ENCODE results near the gene TRAF5.

The TRAF5 gene

DNA sequence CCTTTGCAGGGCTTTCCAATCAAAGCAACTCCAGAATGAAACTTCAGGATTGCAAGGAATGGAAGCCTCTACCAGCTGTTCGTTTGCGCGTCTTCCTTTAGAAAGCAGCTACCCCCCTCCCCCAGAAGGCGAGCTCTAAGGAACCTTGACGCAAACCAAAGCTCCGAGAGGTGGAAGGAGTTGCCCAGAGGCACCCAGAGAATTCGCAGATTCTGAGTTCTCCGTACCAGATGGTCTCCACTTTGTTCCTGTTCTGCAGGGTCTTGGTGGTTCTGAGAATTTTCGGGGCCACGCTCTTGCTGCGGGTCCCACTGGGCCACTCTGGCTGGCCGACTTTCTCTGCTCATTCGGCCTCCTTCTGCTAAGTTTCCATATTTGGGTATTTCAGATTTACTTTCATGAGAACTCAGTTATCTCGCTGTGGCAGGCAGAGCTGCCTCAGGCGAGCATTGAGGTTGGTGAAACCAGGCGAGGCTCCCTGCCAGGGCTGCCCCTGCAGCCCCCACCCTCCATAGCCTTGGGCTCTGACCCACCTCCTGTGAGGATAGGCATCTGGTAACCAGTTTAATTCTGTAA lies 801 bp downstream of the TRAF5 start:
- in situ Hi-C loops (cut with HindIII; ENCODE audit: low sequenced_read_pairs) = loop anchor here (25.0 kb wide), 1 partner anchor 335 kb away; no protein-coding TSS in a partner anchor

DNA sequence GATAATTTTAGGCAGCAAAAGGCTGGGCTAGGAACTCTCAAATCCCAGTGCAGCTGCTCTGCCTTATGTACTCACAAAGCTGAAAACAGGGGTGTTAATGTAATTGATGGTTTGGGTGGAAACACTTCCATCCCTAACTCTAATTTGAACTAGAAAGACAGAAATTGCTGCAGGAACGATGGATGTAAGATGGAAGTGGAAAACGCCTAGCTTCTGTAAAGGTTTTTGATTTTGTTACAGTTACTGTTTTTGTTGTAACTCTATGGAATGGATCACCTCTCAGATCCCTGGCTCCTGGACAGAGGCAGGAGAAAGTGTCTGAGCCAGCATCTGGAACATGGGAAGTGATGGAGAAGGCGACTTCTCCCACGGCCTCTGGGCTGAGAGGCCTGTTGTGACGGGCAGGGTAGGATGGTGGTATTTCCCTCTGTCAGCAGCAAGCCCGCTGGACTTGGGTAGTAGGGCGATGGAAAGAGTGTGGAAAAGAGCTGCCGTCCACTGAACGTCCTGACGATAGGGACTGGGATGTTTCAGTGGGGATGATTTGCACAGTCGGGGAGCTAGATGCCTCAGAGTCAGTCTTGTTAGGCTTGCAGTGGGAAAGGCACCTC lies 1.6 kb downstream of the TRAF5 start:
- in situ Hi-C loops (cut with HindIII; ENCODE audit: low sequenced_read_pairs) = loop anchor here (25.0 kb wide), 1 partner anchor 334 kb away; no protein-coding TSS in a partner anchor

DNA sequence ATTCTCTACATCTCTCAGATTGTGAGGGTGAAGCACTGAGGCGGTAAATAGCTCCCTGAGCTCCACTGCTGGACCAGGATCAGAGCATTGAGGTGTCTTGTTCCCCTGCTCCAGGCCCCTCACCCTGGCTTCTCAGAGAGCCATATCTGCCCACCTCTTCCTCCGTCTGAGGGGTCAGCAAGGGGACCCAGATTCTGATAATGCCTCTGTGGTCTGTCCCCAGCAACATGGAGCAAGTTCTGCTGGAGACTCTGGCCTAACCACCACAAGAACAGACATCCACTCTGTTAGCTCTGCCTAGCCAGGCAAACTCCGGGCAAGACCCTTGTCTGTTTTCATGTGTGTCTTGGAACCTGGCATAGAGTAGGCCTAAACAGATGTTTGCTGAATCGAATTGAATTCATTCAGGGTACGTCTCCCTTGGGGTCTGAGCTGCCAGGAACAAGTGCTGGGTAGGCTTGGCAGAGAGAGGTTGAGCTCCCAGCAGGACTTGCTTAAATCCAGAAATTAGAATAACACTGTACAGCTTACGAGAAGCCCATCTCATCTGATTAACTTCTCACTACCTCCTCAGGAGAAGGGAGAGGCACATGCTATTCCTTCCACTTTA lies 2.3 kb downstream of the TRAF5 start:
- in situ Hi-C loops (cut with HindIII; ENCODE audit: low sequenced_read_pairs) = loop anchor here (25.0 kb wide), 1 partner anchor 333 kb away; no protein-coding TSS in a partner anchor

DNA sequence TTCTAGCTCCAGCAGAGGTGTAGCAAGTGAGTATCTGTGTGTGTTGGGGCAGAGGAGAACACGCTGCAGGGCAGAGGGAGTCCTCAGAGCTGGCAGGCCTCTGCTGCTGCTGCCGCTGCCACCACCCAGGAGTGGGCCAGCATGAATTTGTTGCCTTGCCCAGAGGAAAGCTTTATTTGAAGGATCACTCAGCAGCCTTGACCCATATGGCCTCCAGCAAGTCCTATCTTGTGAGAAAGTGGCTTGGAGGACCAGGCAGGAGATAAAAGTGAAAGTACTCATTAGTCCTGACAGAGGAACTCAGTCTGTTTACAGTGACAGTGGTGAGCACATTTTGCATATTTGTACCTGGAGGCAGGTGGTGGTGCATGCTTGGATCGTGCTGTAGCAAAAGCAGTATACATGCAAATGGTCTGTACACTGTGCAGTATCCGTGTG lies 3.1 kb downstream of the TRAF5 start:
- in situ Hi-C loops (cut with HindIII; ENCODE audit: low sequenced_read_pairs) = loop anchor here (25.0 kb wide), 1 partner anchor 333 kb away; no protein-coding TSS in a partner anchor

DNA sequence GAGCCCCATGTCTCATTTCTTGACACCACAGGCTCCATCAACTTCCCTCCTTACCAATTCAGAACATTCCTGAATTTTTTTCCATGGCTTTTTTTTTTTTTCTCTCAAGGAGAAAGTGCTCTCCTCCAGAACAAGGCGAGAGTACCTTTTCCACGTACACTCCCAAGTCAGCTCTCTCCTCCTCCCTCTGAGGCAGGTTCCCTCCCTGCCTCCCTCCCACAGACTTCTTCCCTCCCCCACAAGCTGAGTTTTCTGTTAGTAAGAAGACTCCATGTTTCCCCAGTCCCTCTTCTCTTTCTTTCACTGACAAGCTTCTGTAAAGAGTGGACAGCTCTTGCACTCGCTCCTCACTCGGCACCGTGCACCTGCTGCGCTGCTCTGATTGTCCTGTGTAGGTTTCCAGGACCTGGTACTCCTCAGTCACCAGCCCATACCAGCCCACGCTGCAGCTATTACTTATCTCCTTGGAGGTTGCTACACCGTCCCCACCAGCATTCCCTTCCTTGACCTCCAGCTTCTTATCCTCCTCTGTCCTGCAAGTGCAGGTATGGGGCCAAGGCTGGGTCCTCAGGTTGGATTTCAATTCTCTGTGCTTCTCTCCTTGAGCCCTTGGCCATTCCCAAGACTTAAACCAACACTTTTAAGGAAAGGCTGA lies 3.8 kb downstream of the TRAF5 start:
- in situ Hi-C loops (cut with HindIII; ENCODE audit: low sequenced_read_pairs) = loop anchor here (25.0 kb wide), 1 partner anchor 332 kb away; no protein-coding TSS in a partner anchor

DNA sequence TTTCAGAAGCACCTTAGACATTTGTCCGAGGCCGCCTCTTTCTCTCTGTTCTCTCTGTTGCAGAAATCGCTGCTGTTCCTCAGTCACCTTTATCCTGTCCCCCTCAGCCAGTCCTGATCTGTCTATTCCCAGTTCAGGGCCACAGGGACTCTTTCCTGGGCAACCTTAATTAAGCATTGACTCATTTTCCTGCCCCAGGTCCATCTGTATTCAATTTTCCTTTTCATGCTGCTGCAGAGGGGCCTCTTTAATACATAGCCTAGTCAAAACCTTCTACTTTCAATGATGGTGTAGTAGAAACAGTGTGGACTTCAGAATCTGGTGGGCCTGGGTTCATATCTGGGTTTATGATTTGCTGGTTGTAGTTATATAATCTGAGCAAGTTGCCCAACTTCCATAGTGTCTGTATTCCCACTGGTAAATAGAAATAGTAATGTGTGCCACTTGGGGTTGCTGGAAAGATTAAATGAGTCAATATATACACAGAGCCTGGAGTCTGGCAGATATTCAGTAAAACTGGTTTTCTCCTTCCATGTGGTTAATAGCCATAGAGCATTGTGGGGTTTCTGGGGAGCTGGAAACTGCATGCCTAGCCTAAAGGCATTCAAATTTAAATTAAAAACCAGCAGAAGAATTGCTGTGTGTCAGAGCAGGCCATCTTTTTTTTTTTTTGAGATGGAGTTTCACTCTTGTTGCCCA lies 4.5 kb downstream of the TRAF5 start:
- in situ Hi-C loops (cut with HindIII; ENCODE audit: low sequenced_read_pairs) = loop anchor here (25.0 kb wide), 1 partner anchor 331 kb away; no protein-coding TSS in a partner anchor

DNA sequence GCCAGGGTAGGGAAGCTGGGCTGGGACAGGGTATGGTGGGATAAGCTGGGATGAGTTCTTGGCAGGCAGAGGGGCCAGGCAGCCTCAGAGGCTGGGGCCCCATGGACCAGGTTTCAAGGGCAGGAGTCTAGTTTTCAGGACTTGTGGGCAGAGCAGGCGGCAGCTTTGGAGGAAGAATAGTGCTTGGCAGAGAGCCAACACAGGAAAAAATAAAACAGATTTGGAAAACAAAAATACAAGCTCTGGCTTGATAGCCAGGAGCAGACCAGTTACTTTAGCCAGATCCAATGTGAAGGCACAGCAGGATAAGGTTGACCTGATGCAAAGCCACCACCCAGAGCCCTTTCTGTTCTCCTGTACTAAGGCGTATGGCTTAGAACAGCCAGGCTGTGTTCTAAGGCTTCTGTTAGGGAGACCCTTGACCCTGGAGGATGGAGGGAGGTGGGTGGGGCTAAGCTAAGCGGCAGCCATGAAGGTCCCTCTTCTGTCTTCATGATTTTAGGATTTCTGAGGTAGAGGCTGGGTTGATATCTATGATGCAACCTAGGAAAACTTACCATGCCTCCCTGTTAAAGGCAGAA lies 5.5 kb downstream of the TRAF5 start:
- in situ Hi-C loops (cut with HindIII; ENCODE audit: low sequenced_read_pairs) = loop anchor here (25.0 kb wide), 1 partner anchor 330 kb away; no protein-coding TSS in a partner anchor

DNA sequence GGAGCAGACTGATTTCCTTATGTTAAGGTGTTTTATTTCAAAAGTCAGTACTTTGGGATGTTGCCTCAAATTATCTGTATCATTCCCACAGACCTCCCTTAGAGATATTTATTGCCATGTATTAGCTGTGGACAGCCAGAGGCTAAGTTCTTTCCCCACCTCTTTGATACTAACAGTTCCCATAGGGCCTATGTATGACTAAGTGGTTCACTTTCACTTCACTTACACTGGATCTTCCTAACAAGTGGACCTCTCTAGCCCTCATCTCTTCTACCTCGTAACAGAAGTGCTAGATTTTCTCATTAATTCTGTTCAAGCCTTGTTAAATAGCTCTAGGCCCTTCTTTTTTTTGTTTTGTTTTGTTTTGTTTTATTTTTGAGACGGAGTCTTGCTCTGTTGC lies 6.2 kb downstream of the TRAF5 start:
- in situ Hi-C loops (cut with HindIII; ENCODE audit: low sequenced_read_pairs) = loop anchor here (25.0 kb wide), 1 partner anchor 329 kb away; no protein-coding TSS in a partner anchor

DNA sequence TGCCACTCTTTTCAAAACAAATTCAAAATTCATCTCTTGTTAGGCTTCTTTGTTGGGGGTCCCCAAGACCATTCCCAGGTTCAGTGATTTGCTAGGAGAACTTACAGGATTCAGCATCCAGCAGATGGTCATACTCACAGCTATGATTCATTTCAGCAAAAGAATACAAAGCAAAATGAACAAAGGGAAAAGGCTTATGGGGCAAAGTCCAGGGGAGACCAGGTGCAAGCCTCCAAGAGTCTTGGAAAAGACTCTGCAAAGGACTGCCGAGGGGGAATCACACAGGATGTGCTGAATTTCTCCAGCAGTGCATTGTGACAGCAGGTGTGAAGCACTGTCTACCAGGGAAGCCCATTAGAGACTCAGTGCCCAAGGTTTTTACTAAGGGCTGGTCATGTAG lies 7.3 kb downstream of the TRAF5 start:
- in situ Hi-C loops (cut with HindIII; ENCODE audit: low sequenced_read_pairs) = loop anchor here (25.0 kb wide), 1 partner anchor 328 kb away; no protein-coding TSS in a partner anchor

DNA sequence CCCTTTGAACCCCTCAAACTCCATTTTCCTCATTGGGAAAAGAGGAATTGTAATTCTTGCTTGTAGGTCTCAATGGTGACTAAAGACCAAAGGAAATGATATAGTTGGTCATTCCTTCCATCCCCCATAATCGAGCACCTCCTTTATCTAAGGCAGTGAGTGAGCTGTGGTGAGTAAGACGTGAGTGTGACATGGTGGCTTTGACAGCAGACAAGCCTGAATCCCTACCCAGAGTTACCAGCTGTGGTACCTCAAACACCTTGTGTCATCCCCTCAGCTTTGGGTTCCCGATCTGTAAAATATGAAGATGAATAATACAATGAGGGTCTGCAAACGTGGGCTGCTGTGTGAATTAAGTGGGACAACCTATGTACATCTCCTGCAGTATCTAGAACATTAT lies 8.4 kb downstream of the TRAF5 start:
- in situ Hi-C loops (cut with HindIII; ENCODE audit: low sequenced_read_pairs) = loop anchor here (25.0 kb wide), 1 partner anchor 327 kb away; no protein-coding TSS in a partner anchor

DNA sequence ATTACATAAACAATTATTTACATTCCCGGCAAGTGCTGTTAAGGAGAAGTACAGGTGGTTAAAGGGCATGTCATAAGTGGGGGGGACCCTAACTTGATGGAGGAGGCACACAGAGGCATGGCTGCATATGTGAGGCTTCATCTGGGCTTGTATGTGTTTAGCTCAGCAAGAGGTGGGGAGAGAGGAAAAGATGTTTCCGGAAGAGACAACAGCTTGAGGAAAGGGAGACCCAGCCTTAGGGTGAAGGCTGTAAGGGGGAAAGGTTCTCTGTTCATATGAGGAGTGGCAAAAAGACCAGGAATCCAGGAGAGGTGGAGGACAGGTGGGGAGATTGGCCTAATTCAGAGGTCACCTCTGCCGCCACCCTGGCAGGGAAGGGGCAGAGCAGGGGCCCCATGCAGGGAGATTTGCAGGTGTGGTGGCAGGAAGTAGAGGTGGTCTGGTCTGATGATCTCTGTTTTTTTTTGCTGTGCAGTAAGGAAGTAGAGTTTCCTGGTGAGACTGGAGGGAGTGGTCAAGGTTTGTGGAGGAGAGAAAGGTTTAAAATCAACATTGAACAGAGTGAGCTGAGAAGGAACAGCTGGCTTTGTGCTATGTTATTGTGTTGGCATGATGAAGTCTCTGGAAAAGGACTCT lies 9.0 kb downstream of the TRAF5 start:
- in situ Hi-C loops (cut with HindIII; ENCODE audit: low sequenced_read_pairs) = loop anchor here (25.0 kb wide), 1 partner anchor 327 kb away; no protein-coding TSS in a partner anchor

DNA sequence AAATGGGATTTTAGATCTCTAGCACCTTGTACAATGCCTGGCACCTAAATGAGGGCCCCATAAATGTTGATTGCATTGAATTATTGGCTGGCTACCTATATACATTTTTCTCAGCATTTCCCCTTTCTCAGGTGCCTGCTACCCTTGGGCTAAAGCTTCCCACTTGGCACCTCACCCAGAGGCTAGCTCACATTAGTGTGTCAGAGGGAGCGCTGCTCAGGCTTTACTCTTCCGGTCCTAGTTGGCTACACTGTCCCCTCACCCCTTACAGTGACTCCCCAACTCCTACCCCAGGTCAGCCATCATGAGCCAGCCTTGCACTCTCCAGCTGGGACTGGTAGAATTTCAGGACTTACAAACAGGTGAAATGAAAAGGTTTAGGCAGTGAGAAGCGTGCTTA lies 9.5 kb downstream of the TRAF5 start:
- in situ Hi-C loops (cut with HindIII; ENCODE audit: low sequenced_read_pairs) = loop anchor here (25.0 kb wide), 1 partner anchor 326 kb away; no protein-coding TSS in a partner anchor

DNA sequence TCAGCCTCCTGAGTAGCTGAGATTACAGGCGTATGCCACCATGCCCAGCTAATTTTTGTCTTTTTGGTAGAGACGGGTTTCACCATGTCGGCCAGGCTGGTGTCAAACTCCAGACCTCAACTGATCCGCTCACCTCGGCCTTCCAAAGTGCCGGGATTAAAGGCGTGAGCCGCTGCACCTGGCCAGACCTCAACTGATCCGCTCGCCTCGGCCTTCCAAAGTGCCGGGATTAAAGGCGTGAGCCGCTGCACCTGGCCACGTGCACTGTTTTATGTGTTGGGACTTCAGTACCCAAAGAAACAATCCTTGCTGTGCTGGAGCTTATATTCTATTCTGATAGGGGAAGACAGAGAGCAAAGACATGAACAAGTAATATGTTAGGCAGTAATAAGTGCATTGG lies 10.1 kb downstream of the TRAF5 start:
- in situ Hi-C loops (cut with HindIII; ENCODE audit: low sequenced_read_pairs) = loop anchor here (25.0 kb wide), 1 partner anchor 326 kb away; no protein-coding TSS in a partner anchor

DNA sequence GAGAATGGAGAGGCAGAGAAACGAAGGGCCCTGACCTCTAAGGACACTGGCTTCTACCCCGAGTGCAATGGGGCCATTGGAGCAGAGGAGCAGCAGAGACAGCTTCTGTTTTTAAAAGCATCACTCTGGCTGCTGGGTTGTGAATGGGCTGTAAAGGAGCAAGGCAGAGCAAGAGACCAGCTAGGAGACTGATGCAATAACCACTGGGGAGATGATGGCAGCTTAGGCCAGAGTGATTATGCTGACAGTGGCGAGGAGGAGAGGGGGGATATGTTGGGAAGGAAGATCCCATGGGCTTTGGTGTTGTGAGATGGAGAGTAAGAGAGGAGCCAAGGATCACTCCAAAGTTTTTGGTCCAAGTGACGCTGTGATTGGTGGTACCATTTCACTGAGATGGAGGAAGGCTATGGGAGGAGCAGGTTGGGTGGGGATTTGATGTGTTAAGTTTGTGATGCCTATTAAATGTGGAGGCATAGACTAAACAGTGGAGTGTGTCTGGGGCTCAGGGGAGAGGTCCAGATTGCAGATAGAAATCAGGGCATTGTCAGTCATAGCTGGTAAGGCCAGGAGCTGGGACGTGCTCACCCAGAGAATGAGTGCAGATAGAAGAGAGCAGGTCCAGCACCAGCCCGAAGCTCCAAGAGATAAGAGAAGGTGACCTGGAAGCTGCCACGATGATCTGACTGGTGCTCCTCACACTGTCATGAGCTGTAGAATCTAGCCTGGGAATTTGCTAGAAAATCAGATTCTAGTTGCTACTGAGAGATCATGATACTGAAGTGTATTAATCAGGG lies 11.0 kb downstream of the TRAF5 start:
- in situ Hi-C loops (cut with HindIII; ENCODE audit: low sequenced_read_pairs) = loop anchor here (25.0 kb wide), 1 partner anchor 325 kb away; no protein-coding TSS in a partner anchor

DNA sequence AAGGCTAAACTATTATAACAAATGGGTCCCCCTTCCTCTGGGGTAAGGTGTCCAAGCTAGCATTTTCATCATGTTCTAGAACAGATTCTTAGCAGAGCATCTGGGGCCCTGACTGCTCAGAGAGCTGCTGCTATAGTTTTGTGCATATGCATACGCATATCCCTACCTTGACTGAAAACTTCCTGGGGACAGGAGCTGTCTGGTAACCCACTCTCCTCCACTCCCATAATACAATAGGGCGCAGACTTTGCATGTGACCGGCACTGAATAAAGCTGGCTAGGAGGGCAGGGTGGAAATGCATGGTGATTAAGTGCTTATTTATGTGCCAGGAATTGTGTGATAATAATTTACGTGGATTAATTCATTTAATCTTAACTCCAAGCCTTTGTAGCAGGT lies 11.6 kb downstream of the TRAF5 start:
- in situ Hi-C loops (cut with HindIII; ENCODE audit: low sequenced_read_pairs) = loop anchor here (25.0 kb wide), 1 partner anchor 324 kb away; no protein-coding TSS in a partner anchor

DNA sequence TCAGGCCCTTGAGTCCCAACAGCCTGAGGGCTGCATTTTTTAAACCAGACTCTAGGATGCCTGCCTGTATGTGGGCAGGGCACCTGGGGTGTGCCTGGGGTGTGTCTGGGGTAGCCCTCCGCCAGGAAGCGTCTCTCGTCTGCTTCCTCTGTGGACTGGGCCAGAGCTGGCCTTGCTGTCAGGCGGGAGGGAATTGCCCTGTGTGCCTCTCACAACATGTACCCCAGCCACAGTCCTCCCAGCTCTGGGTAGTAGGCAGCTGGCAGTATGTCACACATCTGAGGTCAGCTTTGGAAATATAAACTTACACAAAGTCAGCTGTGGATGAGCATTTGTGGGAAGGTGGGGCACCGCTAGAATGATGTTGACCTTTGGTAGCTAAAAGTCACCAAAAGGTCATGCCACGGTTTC lies 13.0 kb downstream of the TRAF5 start:
- in situ Hi-C loops (cut with HindIII; ENCODE audit: low sequenced_read_pairs) = loop anchor here (25.0 kb wide), 1 partner anchor 323 kb away; no protein-coding TSS in a partner anchor

DNA sequence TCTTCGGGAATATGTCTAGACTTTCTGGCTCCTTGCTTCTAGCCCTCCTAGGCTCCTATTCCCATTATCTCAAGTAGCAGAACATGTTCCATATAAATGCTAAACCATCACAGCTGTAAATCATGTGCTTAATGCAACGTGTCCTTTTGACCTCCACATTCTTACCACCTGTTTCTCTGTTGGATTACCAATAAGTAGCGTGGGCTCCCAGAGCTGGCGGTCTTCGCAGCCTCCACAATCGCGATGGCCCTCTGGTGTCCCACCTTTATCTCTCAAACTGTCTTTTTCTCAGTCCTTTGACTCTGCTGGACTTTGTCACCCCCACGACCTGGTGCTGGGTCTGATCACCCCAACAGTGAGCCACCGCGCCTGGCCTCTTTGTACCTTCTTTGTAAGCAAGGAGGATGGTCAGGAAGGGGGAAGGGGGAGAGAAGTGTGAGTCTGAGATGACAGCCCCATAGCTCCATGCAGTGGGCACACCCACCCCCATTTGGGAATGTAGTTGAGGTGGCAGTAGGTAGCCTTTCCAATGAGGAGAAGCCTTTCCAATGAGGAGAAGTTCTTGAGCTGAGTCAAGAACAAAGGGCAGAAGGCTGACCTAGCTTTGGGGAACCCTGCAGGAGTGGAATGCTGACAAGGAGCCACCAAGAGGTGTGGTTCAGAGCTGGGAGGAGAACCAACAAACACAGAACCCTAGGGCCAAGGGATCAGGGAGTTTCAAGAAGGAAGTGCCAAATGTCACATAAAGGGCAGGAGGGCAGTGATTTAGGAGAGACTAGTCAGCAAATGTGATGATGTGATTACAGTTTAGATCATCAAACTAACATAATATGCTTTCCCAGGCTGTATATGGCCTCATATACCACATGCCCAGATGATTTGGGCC lies 14.2 kb downstream of the TRAF5 start:
- in situ Hi-C loops (cut with HindIII; ENCODE audit: low sequenced_read_pairs) = loop anchor here (25.0 kb wide), 1 partner anchor 321 kb away; no protein-coding TSS in a partner anchor

Measured in endothelial cell of hepatic sinusoid (primary cell).